GM12878 (cell line): Measurements from ENCODE around the gene TMEM126A. TPM values are rescaled to one million over a fixed set of nuclear protein-coding genes. Genes with fewer than 3 reads are reported as not detected.

Source experiments
- MTA3 ChIP-seq: IDR thresholded peaks from 2 replicates; pipeline ENCODE4 v1.6.1; 2012; ENCODE audit warnings: low read length, inconsistent platforms, borderline replicate concordance
- POLR2A ChIP-seq: IDR thresholded peaks from 2 replicates; pipeline ENCODE4 v1.6.1; 2011; ENCODE audit warnings: low read depth, mild to moderate bottlenecking, low read length
- POLR2AphosphoS2 ChIP-seq: IDR thresholded peaks from 2 replicates; pipeline ENCODE4 v1.6.1; 2011; ENCODE audit warnings: low read depth, mild to moderate bottlenecking, low read length, improper control_type of control experiment, moderate library complexity
- SPI1 ChIP-seq: IDR thresholded peaks from 2 replicates; pipeline ENCODE4 v1.6.1; 2011; ENCODE audit warnings: low read depth, mild to moderate bottlenecking, low read length, moderate library complexity, borderline replicate concordance; ENCODE audit not compliant: insufficient read depth
- polyA plus RNA-seq, 11 experiments: library from polyadenylated mRNA; depleted of rRNA in 4 of 11; unstranded in 6 of 11; stranded (reverse) in 5 of 11; fragments of >200 nt; fragmentation: Nextera tagmentation in 4 of 11; fragmentation: Illumina TruSeq in 1 of 11; extraction: Ambion mirVana in 4 of 11; extraction: Trizol in 1 of 11; gene quantifications; 1 replicate in 1 of 11; 2 replicates in 10 of 11; pipeline versions ENCODE4 v1.2.1 to v1.2.3, GENCODE V29; 2011 to 2016; ENCODE audit warnings: inconsistent platforms in 2 of 11, missing spikeins in 2 of 11, low read depth in 1 of 11
- total RNA-seq, 4 experiments: library from RNA; depleted of rRNA in 3 of 4; stranded (reverse); fragments of >200 nt in 3 of 4; fragmentation: Illumina TruSeq in 1 of 4; extraction: Trizol in 1 of 4; gene quantifications; 2 replicates each; pipeline versions ENCODE4 v1.2.1 to v1.2.3, GENCODE V29; 2013 to 2021
- TF ChIP-seq, protein P1 (sequence below): fragments of 450-650 bp; formaldehyde crosslinking; IDR thresholded peaks from 2 replicates; pipeline ENCODE4 v1.4.0; 2022; ENCODE audit warnings: mild to moderate bottlenecking, moderate library complexity
- TF ChIP-seq, protein P2 (sequence below): fragments of 450-650 bp; IDR thresholded peaks from 2 replicates; pipeline ENCODE4 v1.6.1; 2017; ENCODE audit warnings: mild to moderate bottlenecking, moderate library complexity

TMEM126A gene
- total and polyA plus RNA-seq, 10 of the 15 experiments (the other 5 are each of a cell fraction or from before 2014, with no cell fraction given) = 38.6 to 208 (median 71.7) TPM

DNA sequence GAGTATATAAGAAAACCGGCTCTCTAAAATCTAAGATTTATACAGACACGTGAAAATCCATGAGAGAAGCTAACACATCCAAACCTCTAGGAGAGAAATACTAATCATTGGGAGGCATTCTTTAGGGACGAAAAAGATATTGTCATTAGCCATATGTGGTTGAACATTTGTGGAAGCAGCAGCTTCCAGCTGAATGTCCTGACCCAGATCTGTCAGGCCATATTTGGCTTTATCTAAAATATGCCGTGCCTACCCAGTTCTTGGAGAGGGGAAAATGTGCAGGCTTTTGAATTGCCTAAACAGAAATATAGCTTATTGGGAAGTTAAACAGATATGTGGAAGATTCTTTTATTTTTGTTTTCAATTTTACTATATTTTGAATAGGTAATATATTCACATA, 31.8 kb downstream of the TMEM126A start (continued):
- TF ChIP-seq, protein P1, sequence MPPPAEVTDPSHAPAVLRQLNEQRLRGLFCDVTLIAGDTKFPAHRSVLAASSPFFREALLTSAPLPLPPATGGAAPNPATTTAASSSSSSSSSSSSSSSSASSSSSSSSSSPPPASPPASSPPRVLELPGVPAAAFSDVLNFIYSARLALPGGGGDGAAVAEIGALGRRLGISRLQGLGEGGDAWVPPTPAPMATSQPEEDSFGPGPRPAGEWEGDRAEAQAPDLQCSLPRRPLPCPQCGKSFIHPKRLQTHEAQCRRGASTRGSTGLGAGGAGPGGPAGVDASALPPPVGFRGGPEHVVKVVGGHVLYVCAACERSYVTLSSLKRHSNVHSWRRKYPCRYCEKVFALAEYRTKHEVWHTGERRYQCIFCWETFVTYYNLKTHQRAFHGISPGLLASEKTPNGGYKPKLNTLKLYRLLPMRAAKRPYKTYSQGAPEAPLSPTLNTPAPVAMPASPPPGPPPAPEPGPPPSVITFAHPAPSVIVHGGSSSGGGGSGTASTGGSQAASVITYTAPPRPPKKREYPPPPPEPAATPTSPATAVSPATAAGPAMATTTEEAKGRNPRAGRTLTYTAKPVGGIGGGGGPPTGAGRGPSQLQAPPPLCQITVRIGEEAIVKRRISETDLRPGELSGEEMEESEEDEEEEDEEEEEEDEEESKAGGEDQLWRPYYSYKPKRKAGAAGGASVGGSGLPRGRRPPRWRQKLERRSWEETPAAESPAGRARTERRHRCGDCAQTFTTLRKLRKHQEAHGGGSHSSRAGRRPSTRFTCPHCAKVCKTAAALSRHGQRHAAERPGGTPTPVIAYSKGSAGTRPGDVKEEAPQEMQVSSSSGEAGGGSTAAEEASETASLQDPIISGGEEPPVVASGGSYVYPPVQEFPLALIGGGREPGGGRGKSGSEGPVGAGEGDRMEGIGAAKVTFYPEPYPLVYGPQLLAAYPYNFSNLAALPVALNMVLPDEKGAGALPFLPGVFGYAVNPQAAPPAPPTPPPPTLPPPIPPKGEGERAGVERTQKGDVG (CRISPR knock-in tag) = no peak
- TF ChIP-seq SPI1 = no peak
- TF ChIP-seq, protein P2, sequence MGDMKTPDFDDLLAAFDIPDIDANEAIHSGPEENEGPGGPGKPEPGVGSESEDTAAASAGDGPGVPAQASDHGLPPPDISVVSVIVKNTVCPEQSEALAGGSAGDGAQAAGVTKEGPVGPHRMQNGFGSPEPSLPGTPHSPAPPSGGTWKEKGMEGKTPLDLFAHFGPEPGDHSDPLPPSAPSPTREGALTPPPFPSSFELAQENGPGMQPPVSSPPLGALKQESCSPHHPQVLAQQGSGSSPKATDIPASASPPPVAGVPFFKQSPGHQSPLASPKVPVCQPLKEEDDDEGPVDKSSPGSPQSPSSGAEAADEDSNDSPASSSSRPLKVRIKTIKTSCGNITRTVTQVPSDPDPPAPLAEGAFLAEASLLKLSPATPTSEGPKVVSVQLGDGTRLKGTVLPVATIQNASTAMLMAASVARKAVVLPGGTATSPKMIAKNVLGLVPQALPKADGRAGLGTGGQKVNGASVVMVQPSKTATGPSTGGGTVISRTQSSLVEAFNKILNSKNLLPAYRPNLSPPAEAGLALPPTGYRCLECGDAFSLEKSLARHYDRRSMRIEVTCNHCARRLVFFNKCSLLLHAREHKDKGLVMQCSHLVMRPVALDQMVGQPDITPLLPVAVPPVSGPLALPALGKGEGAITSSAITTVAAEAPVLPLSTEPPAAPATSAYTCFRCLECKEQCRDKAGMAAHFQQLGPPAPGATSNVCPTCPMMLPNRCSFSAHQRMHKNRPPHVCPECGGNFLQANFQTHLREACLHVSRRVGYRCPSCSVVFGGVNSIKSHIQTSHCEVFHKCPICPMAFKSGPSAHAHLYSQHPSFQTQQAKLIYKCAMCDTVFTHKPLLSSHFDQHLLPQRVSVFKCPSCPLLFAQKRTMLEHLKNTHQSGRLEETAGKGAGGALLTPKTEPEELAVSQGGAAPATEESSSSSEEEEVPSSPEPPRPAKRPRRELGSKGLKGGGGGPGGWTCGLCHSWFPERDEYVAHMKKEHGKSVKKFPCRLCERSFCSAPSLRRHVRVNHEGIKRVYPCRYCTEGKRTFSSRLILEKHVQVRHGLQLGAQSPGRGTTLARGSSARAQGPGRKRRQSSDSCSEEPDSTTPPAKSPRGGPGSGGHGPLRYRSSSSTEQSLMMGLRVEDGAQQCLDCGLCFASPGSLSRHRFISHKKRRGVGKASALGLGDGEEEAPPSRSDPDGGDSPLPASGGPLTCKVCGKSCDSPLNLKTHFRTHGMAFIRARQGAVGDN = no peak
- no peak for TF ChIP-seq POLR2AphosphoS2
- no peak for TF ChIP-seq POLR2A
- TF ChIP-seq MTA3 = no peak
